Measurements from ENCODE around the gene EXD1. TPM values are rescaled to one million over a fixed set of nuclear protein-coding genes. Genes with fewer than 3 reads are reported as not detected.

Gene EXD1
- total RNA-seq, 1 experiment from 2014 or later, result not detected

DNA sequence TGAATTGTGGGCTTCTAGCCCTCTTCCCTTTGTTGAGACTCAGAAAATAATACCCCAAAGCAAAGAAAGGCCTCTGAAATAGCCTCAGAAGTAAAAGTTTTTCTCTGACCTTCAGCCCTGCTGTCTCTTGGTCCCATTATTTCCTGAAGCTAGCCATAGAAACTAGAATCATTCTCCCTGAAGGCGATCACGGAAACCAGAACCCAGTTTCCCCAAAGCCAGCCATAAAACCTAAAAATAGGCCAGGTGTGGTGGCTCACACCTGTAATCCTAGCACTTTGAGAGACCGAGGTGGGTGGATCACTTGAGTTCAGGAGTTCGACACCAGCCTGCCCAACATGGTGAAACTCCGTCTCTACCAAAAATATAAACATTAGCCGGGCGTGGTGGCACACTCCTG lies 27.2 kb downstream of the EXD1 start:
- no peak for DNase-seq (ENCODE audit: low read depth in 1 of 2, low spot score in 2 of 2)
- Histone ChIP-seq H3K4me3 (no peak overlapping the region), H3K9me3 (replicated peaks) (no peaks in the 10 kb centered on the region), H3K27ac (no peak overlapping the region), H3K27me3 (replicated peaks) (no peaks in the 10 kb centered on the region), H3K36me3 (no peaks in the 10 kb centered on the region), H3K4me1 (replicated peaks) (no peaks in the 10 kb centered on the region; the same call in 1 of the 2 replicates)

DNA sequence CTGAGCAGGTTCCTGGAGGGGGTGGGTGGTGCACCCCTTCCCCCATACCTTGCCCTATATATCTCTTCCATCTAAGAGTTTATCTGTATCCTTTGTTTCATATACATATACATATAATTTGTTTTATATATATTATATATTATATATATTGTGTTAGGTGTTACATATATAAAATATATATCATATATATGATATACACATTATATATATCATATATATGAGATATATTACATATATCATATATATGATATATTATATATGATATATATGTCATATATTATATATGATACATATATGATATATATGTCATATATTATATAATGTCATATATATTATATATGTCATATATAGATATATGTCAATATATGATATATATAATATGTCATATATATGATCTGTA lies 31.1 kb downstream of the EXD1 start:
- Histone ChIP-seq H3K4me1 (replicated peaks) (no peaks in the 10 kb centered on the region), H3K9me3 (replicated peaks) (no peaks in the 10 kb centered on the region), H3K4me3 (no peak overlapping the region), H3K27me3 (replicated peaks) (no peaks in the 10 kb centered on the region), H3K36me3 (no peaks in the 10 kb centered on the region), H3K27ac (no peak overlapping the region)
- DNase-seq (ENCODE audit: low read depth in 1 of 2, low spot score in 2 of 2), result no peak

DNA sequence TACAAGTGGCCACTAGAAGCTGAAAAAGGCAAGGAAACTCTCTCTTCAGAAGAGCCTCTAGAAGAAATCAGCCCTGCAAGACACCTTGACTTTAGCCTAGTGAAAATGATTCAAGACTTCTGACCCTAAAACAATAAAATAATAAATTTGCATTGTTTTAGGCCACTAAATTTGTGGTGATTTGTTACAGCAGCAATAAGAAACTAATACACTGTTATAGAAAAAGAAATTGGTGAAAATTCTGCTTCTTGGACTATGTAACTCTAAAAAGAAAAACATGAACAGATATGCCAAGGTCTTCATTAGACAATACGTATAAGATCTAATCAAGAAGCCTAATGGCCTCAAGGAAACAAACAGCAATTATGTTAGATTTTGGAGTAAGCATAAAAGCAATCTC lies 36.1 kb downstream of the EXD1 start:
- H3K4me1 ChIP-seq (replicated peaks), result no peaks in the 10 kb centered on the region
- DNase-seq (ENCODE audit: low read depth in 1 of 2, low spot score in 2 of 2), result no peak
- H3K9me3 ChIP-seq (replicated peaks), result no peaks in the 10 kb centered on the region
- no peaks in the 10 kb centered on the region for H3K36me3 ChIP-seq
- H3K4me3 ChIP-seq, result no peak overlapping the region
- no peaks in the 10 kb centered on the region for H3K27me3 ChIP-seq (replicated peaks)
- H3K27ac ChIP-seq, result no peak overlapping the region

DNA sequence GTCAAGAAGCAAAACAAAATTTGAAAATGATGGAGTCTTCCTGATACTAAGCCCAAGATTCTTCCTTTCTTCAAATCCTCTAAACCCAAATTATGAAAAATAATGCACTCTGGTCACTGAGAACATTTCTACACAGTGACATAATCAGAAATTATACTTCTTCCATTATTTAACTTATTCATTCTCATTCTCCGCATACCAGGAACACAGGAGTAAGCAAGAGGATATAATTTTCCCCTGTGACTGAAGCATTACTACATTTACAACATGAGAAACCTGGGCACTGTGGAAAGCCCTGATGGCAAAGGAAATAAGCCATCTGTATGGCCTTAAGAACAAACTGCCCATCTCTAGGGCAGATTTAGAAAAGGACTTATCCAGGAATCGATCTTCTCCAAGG lies 47.0 kb downstream of the EXD1 start:
- Histone ChIP-seq H3K9me3 (replicated peaks) (no peaks in the 10 kb centered on the region), H3K4me3 (no peak overlapping the region), H3K27ac (no peak overlapping the region), H3K27me3 (replicated peaks) (no peaks in the 10 kb centered on the region), H3K4me1 (replicated peaks) (peaks cover 12% of the 10 kb centered on the region), H3K36me3 (no peaks in the 10 kb centered on the region)
- DNase-seq (ENCODE audit: low read depth in 1 of 2, low spot score in 2 of 2), result no peak

DNA sequence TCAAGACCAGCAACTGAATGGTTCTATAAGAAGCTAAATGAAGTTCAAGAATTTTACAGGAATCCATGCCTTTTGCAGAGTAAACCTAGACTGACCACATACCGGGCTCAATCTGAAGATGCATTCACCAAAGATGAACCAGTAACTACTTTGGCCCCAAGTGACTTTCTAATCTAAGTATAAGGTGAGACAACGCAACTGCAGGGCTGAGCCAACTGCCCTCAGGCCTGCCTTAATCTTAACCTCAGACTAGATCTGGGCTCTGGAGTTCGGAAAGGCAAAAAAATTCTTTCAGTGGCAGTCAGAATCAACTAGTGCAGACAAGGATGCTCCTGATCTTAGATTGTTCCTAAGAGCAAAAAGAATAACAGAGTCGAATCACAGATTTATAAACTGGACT lies 48.3 kb downstream of the EXD1 start:
- Histone ChIP-seq H3K36me3 (no peaks in the 10 kb centered on the region), H3K4me1 (replicated peaks) (peaks cover 12% of the 10 kb centered on the region), H3K27me3 (replicated peaks) (no peaks in the 10 kb centered on the region), H3K4me3 (no peak overlapping the region), H3K9me3 (replicated peaks) (no peaks in the 10 kb centered on the region), H3K27ac (no peak overlapping the region)
- DNase-seq (ENCODE audit: low read depth in 1 of 2, low spot score in 2 of 2), result no peak

DNA sequence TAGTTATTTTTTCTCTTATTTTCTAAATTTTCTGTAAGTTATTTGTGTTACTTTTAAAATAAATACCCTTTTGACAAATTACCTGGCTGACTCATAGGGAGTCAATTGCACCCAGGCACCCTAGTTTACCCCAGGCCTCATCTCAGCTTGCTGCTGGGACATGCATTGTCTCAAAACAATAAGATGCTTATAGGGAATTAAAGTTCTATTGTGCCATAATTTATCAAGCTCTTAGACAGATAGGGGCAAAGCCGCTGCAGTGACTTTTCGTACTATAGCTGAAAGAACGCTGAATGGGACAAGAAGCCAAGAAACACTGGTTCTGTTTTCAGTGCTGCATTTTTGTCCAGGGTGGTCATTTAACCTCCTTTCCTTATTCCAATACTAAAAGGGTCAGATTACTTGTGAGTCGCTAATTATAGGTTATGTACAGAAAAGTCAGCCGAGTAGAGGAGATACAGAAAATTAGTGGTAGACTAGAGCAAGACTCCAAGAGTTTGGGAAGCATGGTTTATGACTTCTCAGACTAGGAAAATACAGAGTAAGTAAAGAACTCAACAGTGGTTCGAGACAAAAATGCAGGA lies 50.3 kb downstream of the EXD1 start:
- no peak for DNase-seq (ENCODE audit: low read depth in 1 of 2, low spot score in 2 of 2)
- Histone ChIP-seq H3K27me3 (replicated peaks) (no peaks in the 10 kb centered on the region), H3K36me3 (no peaks in the 10 kb centered on the region), H3K9me3 (replicated peaks) (no peaks in the 10 kb centered on the region), H3K4me1 (replicated peaks) (peaks cover 12% of the 10 kb centered on the region), H3K4me3 (no peak overlapping the region), H3K27ac (no peak overlapping the region)

DNA sequence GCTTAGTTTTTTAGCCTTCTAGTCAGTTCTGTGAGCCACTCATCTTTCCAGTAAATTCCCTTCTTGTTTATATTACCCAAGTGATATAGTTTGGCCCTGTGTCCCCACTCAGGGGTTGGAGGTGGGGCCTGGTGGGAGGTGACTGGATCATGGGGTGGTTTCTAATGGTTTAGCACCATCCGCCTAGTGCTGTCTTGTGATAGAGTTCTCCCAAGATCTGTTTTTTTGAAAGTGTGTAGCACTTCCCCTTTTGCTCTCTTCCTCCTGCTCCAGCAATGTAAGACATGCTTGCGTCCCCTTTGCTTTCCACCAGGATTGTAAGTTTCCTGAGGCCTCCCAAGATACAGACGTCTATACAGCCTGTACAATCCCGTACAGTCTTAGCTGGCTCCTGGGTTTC lies 60.8 kb downstream of the EXD1 start:
- Histone ChIP-seq H3K4me1 (replicated peaks) (no peaks in the 10 kb centered on the region), H3K27ac (no peak overlapping the region), H3K4me3 (no peak overlapping the region), H3K36me3 (no peaks in the 10 kb centered on the region), H3K27me3 (replicated peaks) (no peaks in the 10 kb centered on the region), H3K9me3 (replicated peaks) (no peaks in the 10 kb centered on the region)
- no peak for DNase-seq (ENCODE audit: low read depth in 1 of 2, low spot score in 2 of 2)

DNA sequence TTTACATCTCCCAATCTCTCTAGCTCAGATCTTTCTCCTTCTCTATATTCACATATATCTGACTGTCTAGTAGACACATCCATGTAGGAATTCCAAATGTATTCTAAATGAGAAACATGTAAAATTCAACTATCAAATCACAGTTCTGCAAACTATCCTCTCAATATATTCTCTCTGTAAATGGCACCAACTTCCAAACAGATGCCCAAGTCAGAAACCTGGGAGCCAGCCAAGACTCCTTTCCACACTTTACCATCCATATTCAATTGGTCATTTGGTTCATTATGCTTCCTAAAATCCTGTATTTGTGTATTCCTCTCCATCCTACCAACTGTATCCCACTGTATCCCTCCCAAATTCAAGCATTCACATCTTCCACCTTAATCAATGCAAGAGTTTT lies 61.5 kb downstream of the EXD1 start:
- no peaks in the 10 kb centered on the region for H3K36me3 ChIP-seq
- no peak overlapping the region for H3K4me3 ChIP-seq
- no peaks in the 10 kb centered on the region for H3K27me3 ChIP-seq (replicated peaks)

DNA sequence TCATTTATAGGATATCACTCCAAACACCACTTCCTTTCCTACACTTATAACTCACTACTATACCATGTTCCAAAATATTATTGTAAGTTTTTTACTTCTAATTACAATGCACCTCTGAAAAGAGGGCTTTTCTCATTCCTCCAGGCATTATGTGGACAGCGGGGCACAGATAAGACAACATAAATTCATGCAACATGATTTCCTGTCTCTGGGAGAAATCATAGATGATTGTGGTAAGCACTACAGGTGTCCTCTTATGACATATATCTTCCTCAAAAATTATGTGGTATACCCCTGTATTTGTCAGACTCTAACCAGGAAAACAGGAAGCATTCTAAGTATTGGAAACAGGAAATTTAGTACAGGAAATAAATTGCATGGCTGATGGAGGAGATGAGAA lies 68.8 kb downstream of the EXD1 start:
- no peaks in the 10 kb centered on the region for H3K36me3 ChIP-seq
- H3K9me3 ChIP-seq (replicated peaks), result no peaks in the 10 kb centered on the region
- no peaks in the 10 kb centered on the region for H3K27me3 ChIP-seq (replicated peaks)
- H3K4me3 ChIP-seq, result no peak overlapping the region
- peak overlapping the region; percentile 84 for H3K27ac ChIP-seq
- peaks cover 22% of the 10 kb centered on the region for H3K4me1 ChIP-seq (replicated peaks)
- DNase-seq (ENCODE audit: low read depth in 1 of 2, low spot score in 2 of 2), result no peak

More for the DNA sequence above, 61.5 kb downstream of the EXD1 start:
- Histone ChIP-seq H3K9me3 (replicated peaks) (no peaks in the 10 kb centered on the region), H3K4me1 (replicated peaks) (no peaks in the 10 kb centered on the region), H3K27ac (no peak overlapping the region)
- DNase-seq (ENCODE audit: low read depth in 1 of 2, low spot score in 2 of 2), result no peak

DNA sequence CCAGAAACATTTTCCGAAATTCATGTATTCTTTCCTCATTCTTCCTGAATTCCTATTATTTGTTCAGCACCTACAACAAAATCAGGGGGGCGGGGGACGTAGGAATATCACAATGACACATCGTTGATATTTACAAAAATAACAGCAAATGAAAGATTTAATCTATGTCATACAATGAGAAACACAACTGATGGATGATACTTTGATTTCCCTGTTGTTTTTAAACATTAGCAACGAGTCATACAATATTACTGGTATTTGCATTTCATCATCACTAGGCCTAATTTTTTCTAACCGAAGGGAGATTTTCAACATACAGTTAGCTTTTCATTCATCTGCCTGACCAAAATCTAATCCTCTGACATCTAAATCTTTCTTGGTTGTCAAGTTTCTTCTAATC lies 69.2 kb downstream of the EXD1 start:
- Histone ChIP-seq H3K9me3 (replicated peaks) (no peaks in the 10 kb centered on the region), H3K36me3 (no peaks in the 10 kb centered on the region), H3K27me3 (replicated peaks) (no peaks in the 10 kb centered on the region), H3K4me3 (no peak overlapping the region), H3K27ac (peak overlapping the region; percentile 84), H3K4me1 (replicated peaks) (peaks cover 22% of the 10 kb centered on the region)
- DNase-seq (ENCODE audit: low read depth in 1 of 2, low spot score in 2 of 2), result no peak

DNA sequence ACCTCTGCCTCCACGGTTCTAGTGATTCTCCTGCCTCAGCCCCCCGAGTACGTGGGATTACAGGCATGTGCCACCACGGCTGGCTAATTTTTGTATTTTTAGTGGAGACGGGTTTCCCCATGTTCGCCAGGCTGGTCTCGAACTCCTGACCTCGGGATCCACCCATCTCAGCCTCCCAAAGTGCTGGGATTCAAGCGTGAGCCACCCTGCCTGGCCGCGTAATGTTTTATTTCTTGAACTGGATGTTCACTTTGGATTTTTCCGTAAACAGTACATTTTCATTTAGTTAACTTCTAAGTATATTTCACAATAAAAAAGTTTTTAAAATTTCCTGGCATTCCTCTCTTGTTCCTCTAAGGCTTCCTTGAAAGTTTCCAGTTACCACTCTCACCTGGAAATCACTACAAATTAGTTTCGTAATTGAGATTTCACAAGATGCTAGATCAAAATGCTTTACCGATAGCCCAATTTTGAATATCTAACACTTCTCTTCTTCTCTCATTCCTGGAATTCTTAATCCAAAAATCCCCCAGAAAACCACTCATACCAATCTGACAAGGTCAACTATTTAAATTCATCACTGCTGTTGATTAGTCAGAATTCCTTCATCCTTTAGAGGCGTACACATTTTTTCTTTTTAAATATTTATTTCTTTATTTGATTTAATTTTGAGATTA lies 69.8 kb downstream of the EXD1 start:
- H3K27me3 ChIP-seq (replicated peaks), result no peaks in the 10 kb centered on the region
- peaks cover 22% of the 10 kb centered on the region for H3K4me1 ChIP-seq (replicated peaks)
- H3K27ac ChIP-seq, result peak overlapping the region; percentile 84
- H3K9me3 ChIP-seq (replicated peaks), result no peaks in the 10 kb centered on the region
- no peaks in the 10 kb centered on the region for H3K36me3 ChIP-seq
- no peak for DNase-seq (ENCODE audit: low read depth in 1 of 2, low spot score in 2 of 2)
- H3K4me3 ChIP-seq, result no peak overlapping the region

DNA sequence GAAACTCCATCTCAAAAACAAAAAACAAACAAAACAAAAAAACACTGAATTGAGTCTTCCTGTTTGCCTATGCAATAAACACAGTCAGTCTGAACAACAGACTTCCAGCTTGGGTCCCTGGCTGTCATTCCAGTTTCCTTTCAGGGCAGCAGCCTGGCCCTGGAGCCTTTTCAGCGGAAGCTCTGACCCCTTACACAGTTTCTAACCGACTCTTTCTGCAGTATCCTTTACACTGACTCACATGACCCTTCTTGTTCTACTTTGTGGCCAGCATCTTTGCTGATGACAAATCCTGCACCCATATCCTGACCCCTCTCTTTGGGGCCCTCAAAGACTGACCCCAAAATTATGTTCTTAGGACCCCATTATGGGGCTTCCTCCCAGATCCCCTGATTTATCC lies 76.1 kb downstream of the EXD1 start:
- H3K9me3 ChIP-seq (replicated peaks), result no peaks in the 10 kb centered on the region
- no peaks in the 10 kb centered on the region for H3K27me3 ChIP-seq (replicated peaks)
- no peaks in the 10 kb centered on the region for H3K4me1 ChIP-seq (replicated peaks)
- H3K27ac ChIP-seq, result no peak overlapping the region
- H3K36me3 ChIP-seq, result no peaks in the 10 kb centered on the region
- H3K4me3 ChIP-seq, result no peak overlapping the region
- DNase-seq (ENCODE audit: low read depth in 1 of 2, low spot score in 2 of 2), result no peak

DNA sequence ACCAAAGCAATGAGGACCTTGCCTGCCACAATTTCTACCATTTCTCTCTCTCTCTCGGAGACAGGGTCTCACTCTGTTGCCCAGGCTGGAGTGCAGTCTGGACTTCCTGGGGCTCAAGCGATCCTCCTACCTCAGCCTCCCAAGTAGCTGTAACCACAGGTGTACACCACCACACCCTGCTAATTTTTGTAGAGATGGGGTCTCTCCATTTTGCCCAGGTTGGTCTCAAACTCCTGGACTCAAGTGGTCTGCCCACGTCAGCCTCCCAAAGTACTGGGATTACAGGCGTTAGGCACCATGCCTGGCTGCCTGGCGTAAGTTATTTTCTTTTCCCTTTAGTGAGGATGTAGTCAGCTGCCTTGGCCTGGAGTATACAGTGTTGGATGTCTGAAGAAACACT lies 76.8 kb downstream of the EXD1 start:
- Histone ChIP-seq H3K9me3 (replicated peaks) (no peaks in the 10 kb centered on the region), H3K4me3 (no peak overlapping the region)
- no peak for DNase-seq (ENCODE audit: low read depth in 1 of 2, low spot score in 2 of 2)

DNA sequence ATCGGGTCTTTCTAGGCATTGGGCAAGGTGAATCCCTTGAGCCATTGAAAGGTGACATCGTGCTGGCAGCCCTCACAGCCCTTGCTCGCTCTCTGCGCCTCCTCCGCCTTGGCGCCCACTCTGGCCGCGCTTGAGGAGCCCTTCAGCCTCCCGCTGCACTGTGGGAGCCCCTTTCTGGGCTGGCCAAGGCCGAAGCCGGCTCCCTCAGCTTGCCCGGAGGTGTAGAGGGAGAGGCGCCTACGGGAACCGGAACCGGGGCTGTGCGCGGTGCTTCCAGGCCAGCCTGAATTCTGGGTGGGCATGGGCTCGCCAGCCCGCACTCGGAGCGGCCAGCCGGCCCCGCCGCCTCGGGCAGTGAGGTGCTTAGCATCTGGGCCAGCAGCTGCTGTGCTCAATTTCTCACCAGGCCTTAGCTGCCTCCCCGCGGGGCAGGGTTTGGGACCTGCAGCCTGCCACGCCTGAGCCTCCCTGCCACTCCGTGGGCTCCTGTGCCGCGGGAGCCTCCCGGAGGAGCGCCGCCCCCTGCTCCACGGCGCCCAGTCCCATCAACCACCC lies 79.0 kb downstream of the EXD1 start:
- H3K4me1 ChIP-seq (replicated peaks), result no peaks in the 10 kb centered on the region
- no peaks in the 10 kb centered on the region for H3K36me3 ChIP-seq
- H3K9me3 ChIP-seq (replicated peaks), result no peaks in the 10 kb centered on the region
- H3K27ac ChIP-seq, result no peak overlapping the region
- no peak for DNase-seq (ENCODE audit: low read depth in 1 of 2, low spot score in 2 of 2)
- no peak overlapping the region for H3K4me3 ChIP-seq
- H3K27me3 ChIP-seq (replicated peaks), result no peaks in the 10 kb centered on the region

More for the DNA sequence above, 76.8 kb downstream of the EXD1 start:
- no peaks in the 10 kb centered on the region for H3K4me1 ChIP-seq (replicated peaks)
- H3K27ac ChIP-seq, result no peak overlapping the region
- H3K27me3 ChIP-seq (replicated peaks), result no peaks in the 10 kb centered on the region
- H3K36me3 ChIP-seq, result no peaks in the 10 kb centered on the region

Measured in SJSA1 (cell line).